K562 (cell line): ENCODE measurements around the gene TBL2. TPM values are rescaled to one million over a fixed set of nuclear protein-coding genes. Genes with fewer than 3 reads are reported as not detected.
A peak's percentile ranks its signal among the peaks of the same experiment; 100 is the strongest.

ENCODE experiments used
- ADNP ChIP-seq: fragments of 200-800 bp; sonication (Bioruptor generic); IDR thresholded peaks from 2 replicates; pipeline ENCODE4 v1.6.1; 2016; ENCODE audit warnings: missing genetic modification characterization, missing compliant biosample characterization
- ARID1B ChIP-seq: fragments of 450-650 bp; IDR thresholded peaks from 2 replicates; pipeline ENCODE4 v1.6.1; 2016; ENCODE audit warnings: antibody characterized with exemption, mild to moderate bottlenecking, inconsistent platforms
- BCOR ChIP-seq: fragments of 450-650 bp; IDR thresholded peaks from 2 replicates; pipeline ENCODE4 v1.6.1; 2016
- BRD9 ChIP-seq: fragments of 450-650 bp; IDR thresholded peaks from 2 replicates; pipeline ENCODE4 v1.6.1; 2018; ENCODE audit warnings: low read depth; ENCODE audit not compliant: partially characterized antibody
- CHD1 ChIP-seq: fragments of 200-600 bp; sonication (generic); IDR thresholded peaks from one replicate; pipeline ENCODE4 v1.6.1; 2012; ENCODE audit warnings: mild to moderate bottlenecking, moderate library complexity, low read length, inconsistent platforms
- EP300 ChIP-seq: IDR thresholded peaks from 2 replicates; pipeline ENCODE4 v1.6.1; 2012; ENCODE audit warnings: low read length, improper control_type of control experiment
- FOXK2 ChIP-seq, 2 experiments: fragments of 450-650 bp; IDR thresholded peaks in 1 of 2; conservative IDR thresholded peaks in 1 of 2; 2 replicates each; pipeline ENCODE4 v1.6.1; 2016; ENCODE audit warnings: low read depth in 2 of 2, mild to moderate bottlenecking in 1 of 2
- HSF4 ChIP-seq: fragments of 250-450 bp; sonication (Bioruptor Pico); IDR thresholded peaks from 2 replicates; pipeline ENCODE4 v2.1.2; 2022; ENCODE audit warnings: mild to moderate bottlenecking, moderate library complexity, borderline replicate concordance
- KAT2B ChIP-seq: IDR thresholded peaks from one replicate; pipeline ENCODE4 v1.6.1; 2012; ENCODE audit warnings: low read depth, mild to moderate bottlenecking, control low read depth, inconsistent platforms, low read length, moderate library complexity
- KAT7 ChIP-seq: sonication (generic); formaldehyde crosslinking; IDR thresholded peaks from 2 replicates; pipeline ENCODE4 v1.8.0; 2022; ENCODE audit warnings: missing genetic modification reagents, mild to moderate bottlenecking, borderline replicate concordance
- KLF10 ChIP-seq: fragments of 250-450 bp; sonication (Bioruptor Pico); IDR thresholded peaks from 2 replicates; pipeline ENCODE4 v1.6.1; 2021; ENCODE audit warnings: matching md5 sums
- MBD2 ChIP-seq: sonication (generic); IDR thresholded peaks from 2 replicates; pipeline ENCODE4 v1.6.1; 2016; ENCODE audit warnings: low read depth, borderline replicate concordance
- MECOM ChIP-seq: fragments of 250-450 bp; sonication (Bioruptor Pico); IDR thresholded peaks from 2 replicates; pipeline ENCODE4 v1.8.0; 2022; ENCODE audit warnings: inconsistent platforms
- MYC ChIP-seq, 2 experiments: fragments of 250-450 bp in 1 of 2; sonication (Bioruptor Pico) in 1 of 2; IDR thresholded peaks; 2 replicates each; pipeline versions ENCODE4 v1.5.1 to v1.6.1; 2012 to 2021; ENCODE audit warnings: low read depth in 2 of 2, borderline replicate concordance in 1 of 2, improper control_type of control experiment in 1 of 2, low read length in 1 of 2, mild to moderate bottlenecking in 1 of 2, moderate library complexity in 1 of 2
- POLR3G ChIP-seq: IDR thresholded peaks from 2 replicates; pipeline ENCODE4 v1.6.1; 2011; ENCODE audit not compliant: insufficient read length, insufficient replicate concordance; ENCODE audit errors: extremely low read depth
- POU5F1 ChIP-seq: fragments of 150-350 bp; IDR thresholded peaks from 2 replicates; pipeline ENCODE4 v1.6.1; 2014; ENCODE audit warnings: borderline replicate concordance, low read length, low read depth, mild to moderate bottlenecking; ENCODE audit not compliant: partially characterized antibody
- RBM15 ChIP-seq: fragments of 200-400 bp; formaldehyde crosslinking; IDR thresholded peaks from 2 replicates; pipeline ENCODE4 v1.6.1; 2018; ENCODE audit warnings: mild to moderate bottlenecking, low read length, moderate library complexity; ENCODE audit not compliant: insufficient read depth
- SIN3A ChIP-seq, 2 experiments: fragments of 150-350 bp in 1 of 2; IDR thresholded peaks; 2 replicates each; pipeline ENCODE4 v1.6.1; 2011 to 2016; ENCODE audit warnings: borderline replicate concordance in 2 of 2, low read depth in 2 of 2, low read length in 2 of 2, mild to moderate bottlenecking in 2 of 2, moderate library complexity in 2 of 2; ENCODE audit not compliant: control insufficient read depth in 1 of 2
- SREBF1 ChIP-seq: fragments of 150-350 bp; IDR thresholded peaks from 2 replicates; pipeline ENCODE4 v1.6.1; 2014; ENCODE audit warnings: antibody characterized with exemption, low read depth, low read length, borderline replicate concordance
- ZFP30 ChIP-seq: fragments of 250-450 bp; sonication (Bioruptor Pico); IDR thresholded peaks from 2 replicates; pipeline ENCODE4 v1.8.0; 2022; ENCODE audit warnings: moderate library complexity, mild to moderate bottlenecking, inconsistent platforms, borderline replicate concordance
- ZKSCAN1 ChIP-seq: fragments of 150-350 bp; IDR thresholded peaks from 2 replicates; pipeline ENCODE4 v1.6.1; 2016; ENCODE audit warnings: low read depth, low read length
- ZNF311 ChIP-seq: fragments of 250-450 bp; sonication (Bioruptor Pico); IDR thresholded peaks from 2 replicates; pipeline ENCODE4 v1.4.0; 2020; ENCODE audit warnings: mild to moderate bottlenecking, moderate library complexity
- polyA plus RNA-seq, 8 experiments: library from polyadenylated mRNA; depleted of rRNA in 4 of 8; stranded (reverse) in 5 of 8; unstranded in 3 of 8; fragments of >200 nt; fragmentation: Nextera tagmentation in 2 of 8; fragmentation: Illumina TruSeq in 1 of 8; extraction: Ambion mirVana in 2 of 8; extraction: Trizol in 1 of 8; gene quantifications; 2 replicates each; pipeline versions ENCODE4 v1.2.1 to v1.2.3, GENCODE V29; 2011 to 2014; ENCODE audit warnings: inconsistent platforms in 1 of 8, missing spikeins in 1 of 8
- total RNA-seq, 7 experiments: library from RNA; depleted of rRNA in 6 of 7; stranded (reverse); fragments of >200 nt in 6 of 7; fragmentation: Illumina TruSeq in 2 of 7; extraction: Trizol in 2 of 7; gene quantifications; 2 replicates each; pipeline versions ENCODE4 v1.2.1 to v1.2.3, GENCODE V29; 2011 to 2021; ENCODE audit warnings: low replicate concordance in 1 of 7
- TF ChIP-seq, protein P1 (sequence below): fragments of 450-650 bp; IDR thresholded peaks from 2 replicates; pipeline ENCODE4 v1.6.1; 2016; ENCODE audit warnings: borderline replicate concordance
- TF ChIP-seq, protein P2 (sequence below): sonication (generic); formaldehyde crosslinking; IDR thresholded peaks from 2 replicates; pipeline ENCODE4 v1.8.0; 2022; ENCODE audit warnings: mild to moderate bottlenecking, missing genetic modification reagents, borderline replicate concordance

The TBL2 gene
- total and polyA plus RNA-seq, 9 of the 15 experiments (the other 6 are each of a cell fraction or from before 2014, with no cell fraction given): 2.5 to 123 (median 49.2) TPM

DNA sequence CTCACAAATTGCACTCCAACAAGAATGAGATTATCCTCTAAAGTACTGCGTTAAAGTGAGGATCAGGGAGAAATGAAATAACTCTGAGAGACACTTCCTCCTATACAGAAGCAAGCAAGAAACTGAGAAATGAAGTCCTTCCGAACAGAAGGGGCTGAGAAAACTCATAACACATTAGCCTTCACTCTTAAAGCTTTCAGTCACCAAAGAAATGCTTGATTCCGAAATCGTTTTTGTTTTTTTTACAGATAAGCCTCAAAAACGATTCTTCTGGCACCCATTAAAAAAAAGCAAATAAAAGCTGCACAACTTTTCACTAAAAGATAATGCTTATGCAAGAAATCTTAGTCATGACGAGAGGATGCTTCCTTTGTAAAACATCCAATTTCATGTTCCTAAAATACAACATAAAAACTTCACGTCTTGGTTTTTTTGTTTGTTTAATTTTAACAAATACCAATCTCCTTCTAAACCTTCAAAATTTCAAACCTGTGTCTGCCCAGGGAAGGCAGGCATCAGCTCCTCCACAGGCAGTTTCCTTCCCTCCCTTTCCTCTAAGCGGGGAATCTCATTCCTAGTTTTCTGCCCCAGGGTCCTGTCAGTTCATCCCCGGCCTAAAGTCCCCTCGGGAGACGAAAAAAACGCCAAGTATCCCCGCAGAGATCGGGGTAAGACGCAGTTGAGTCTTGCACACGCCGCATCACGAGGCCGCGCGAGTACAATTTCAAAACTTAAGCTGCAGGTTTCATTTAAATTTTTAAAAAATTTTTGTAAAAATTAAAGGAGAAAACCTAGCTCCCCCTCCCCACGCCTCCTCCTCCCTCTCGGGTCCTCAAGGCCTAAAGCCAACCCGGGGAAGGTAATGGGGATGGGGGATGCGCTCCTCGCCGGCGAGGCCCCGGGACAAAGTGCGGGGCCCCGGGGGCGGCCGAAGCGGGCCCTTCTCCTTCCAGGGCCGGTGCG lies 57.4 kb downstream of the TBL2 start (continued):
- TF ChIP-seq MYC (IDR thresholded peaks at IDR 0.05; ENCODE audit: low read depth, low read length) (no peak), MYC (CRISPR knock-in tag; IDR thresholded peaks at IDR 0.05; ENCODE audit: borderline replicate concordance, low read depth) (no peak), KAT7 (no peak), SIN3A (IDR thresholded peaks at IDR 0.05; ENCODE audit: borderline replicate concordance in 2 of 2, control insufficient read depth in 1 of 2, low read depth in 2 of 2, low read length in 2 of 2) (0 out of 4 replicates have a peak, but pooled peaks of 1 of the 2 experiments have one; percentile 15), EP300 (no peak), SREBF1 (no peak), MBD2 (no peak), BRD9 (peak; percentile 67), POLR3G (no peak), KLF10 (no peak), MECOM (0 out of 2 replicates have a peak, but pooled peaks have one; percentile 13), ARID1B (no peak), FOXK2 (conservative IDR thresholded peaks at IDR 0.05 in 1 of 2, IDR thresholded peaks at IDR 0.05 in 1 of 2; ENCODE audit: low read depth in 2 of 2) (no peak), ZFP30 (CRISPR knock-in tag) (no peak), ZKSCAN1 (no peak), ADNP (tag) (no peak), RBM15 (no peak), KAT2B (no peak), ZNF311 (no peak), CHD1 (peak; percentile 48), POU5F1 (no peak), HSF4 (CRISPR knock-in tag) (no peak), BCOR (no peak)
- TF ChIP-seq, protein P1, sequence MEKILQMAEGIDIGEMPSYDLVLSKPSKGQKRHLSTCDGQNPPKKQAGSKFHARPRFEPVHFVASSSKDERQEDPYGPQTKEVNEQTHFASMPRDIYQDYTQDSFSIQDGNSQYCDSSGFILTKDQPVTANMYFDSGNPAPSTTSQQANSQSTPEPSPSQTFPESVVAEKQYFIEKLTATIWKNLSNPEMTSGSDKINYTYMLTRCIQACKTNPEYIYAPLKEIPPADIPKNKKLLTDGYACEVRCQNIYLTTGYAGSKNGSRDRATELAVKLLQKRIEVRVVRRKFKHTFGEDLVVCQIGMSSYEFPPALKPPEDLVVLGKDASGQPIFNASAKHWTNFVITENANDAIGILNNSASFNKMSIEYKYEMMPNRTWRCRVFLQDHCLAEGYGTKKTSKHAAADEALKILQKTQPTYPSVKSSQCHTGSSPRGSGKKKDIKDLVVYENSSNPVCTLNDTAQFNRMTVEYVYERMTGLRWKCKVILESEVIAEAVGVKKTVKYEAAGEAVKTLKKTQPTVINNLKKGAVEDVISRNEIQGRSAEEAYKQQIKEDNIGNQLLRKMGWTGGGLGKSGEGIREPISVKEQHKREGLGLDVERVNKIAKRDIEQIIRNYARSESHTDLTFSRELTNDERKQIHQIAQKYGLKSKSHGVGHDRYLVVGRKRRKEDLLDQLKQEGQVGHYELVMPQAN: no peak
- TF ChIP-seq, protein P2, sequence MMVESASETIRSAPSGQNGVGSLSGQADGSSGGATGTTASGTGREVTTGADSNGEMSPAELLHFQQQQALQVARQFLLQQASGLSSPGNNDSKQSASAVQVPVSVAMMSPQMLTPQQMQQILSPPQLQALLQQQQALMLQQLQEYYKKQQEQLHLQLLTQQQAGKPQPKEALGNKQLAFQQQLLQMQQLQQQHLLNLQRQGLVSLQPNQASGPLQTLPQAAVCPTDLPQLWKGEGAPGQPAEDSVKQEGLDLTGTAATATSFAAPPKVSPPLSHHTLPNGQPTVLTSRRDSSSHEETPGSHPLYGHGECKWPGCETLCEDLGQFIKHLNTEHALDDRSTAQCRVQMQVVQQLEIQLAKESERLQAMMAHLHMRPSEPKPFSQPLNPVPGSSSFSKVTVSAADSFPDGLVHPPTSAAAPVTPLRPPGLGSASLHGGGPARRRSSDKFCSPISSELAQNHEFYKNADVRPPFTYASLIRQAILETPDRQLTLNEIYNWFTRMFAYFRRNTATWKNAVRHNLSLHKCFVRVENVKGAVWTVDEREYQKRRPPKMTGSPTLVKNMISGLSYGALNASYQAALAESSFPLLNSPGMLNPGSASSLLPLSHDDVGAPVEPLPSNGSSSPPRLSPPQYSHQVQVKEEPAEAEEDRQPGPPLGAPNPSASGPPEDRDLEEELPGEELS (CRISPR knock-in tag): no peak
